CD14-positive monocyte (primary cell): ENCODE results near the gene KRTAP5-3. TPM values are rescaled to one million over a fixed set of nuclear protein-coding genes. Genes with fewer than 3 reads are reported as not detected.

ENCODE experiments used
- DNase-seq, 3 donors: peaks; one replicate each; pipeline ENCODE4 v3.0.0-alpha.2; 2011 to 2022
- H2AFZ ChIP-seq: 2 replicates; pipeline ENCODE4 v1.6.0; 2012; ENCODE audit warnings: mild to moderate bottlenecking, low read depth, low read length, inconsistent platforms; ENCODE audit not compliant: insufficient read depth, poor library complexity, severe bottlenecking
- H3K27ac ChIP-seq, 2 donors: 1 replicate in 1 of 2; 2 replicates in 1 of 2; pipeline ENCODE4 v1.5.1; 2012 to 2013; ENCODE audit warnings: low read length in 2 of 2, control low read depth in 1 of 2, inconsistent platforms in 1 of 2, low read depth in 1 of 2, mild to moderate bottlenecking in 1 of 2
- H3K27me3 ChIP-seq, 2 donors: one replicate each; pipeline versions ENCODE4 v1.6.0 to v1.6.1; 2011 to 2013; ENCODE audit warnings: low read length in 2 of 2; ENCODE audit not compliant: control insufficient read depth in 2 of 2, insufficient read depth in 2 of 2
- H3K36me3 ChIP-seq, 2 donors: replicated peaks in 1 of 2; 1 replicate in 1 of 2; 2 replicates in 1 of 2; pipeline versions ENCODE4 v1.5.1 to v1.6.1; 2012 to 2013; ENCODE audit warnings: low read length in 2 of 2, control low read depth in 1 of 2, inconsistent platforms in 1 of 2, mild to moderate bottlenecking in 1 of 2; ENCODE audit not compliant: insufficient read depth in 2 of 2, control insufficient read depth in 1 of 2
- H3K4me1 ChIP-seq, 2 donors: 1 replicate in 1 of 2; 2 replicates in 1 of 2; pipeline versions ENCODE4 v1.5.1 to v1.6.1; 2012 to 2013; ENCODE audit warnings: low read length in 2 of 2, control low read depth in 1 of 2, inconsistent platforms in 1 of 2, mild to moderate bottlenecking in 1 of 2, moderate library complexity in 1 of 2; ENCODE audit not compliant: insufficient read depth in 2 of 2, control insufficient read depth in 1 of 2
- H3K4me2 ChIP-seq: replicated peaks from 2 replicates; pipeline ENCODE3; 2012; ENCODE audit warnings: low read length, moderate library complexity, mild to moderate bottlenecking; ENCODE audit not compliant: poor library complexity, severe bottlenecking; ENCODE audit errors: extremely low read depth
- H3K4me3 ChIP-seq, 3 experiments: fragments of 200-600 bp in 1 of 3; sonication (generic) in 1 of 3; replicated peaks in 1 of 3; 1 replicate in 2 of 3; 2 replicates in 1 of 3; pipeline ENCODE4 v1.5.1; 2011 to 2013; ENCODE audit warnings: low read length in 3 of 3, mild to moderate bottlenecking in 3 of 3, control low read depth in 2 of 3, low read depth in 2 of 3, inconsistent platforms in 1 of 3, moderate library complexity in 1 of 3
- H3K79me2 ChIP-seq: 2 replicates; pipeline ENCODE4 v1.6.0; 2012; ENCODE audit warnings: mild to moderate bottlenecking, control low read depth, inconsistent platforms, low read length, moderate library complexity; ENCODE audit not compliant: insufficient read depth
- H3K9ac ChIP-seq: 2 replicates; pipeline ENCODE4 v1.6.0; 2017; ENCODE audit warnings: low read length, mild to moderate bottlenecking; ENCODE audit not compliant: insufficient read depth, poor library complexity, severe bottlenecking
- H3K9me3 ChIP-seq, 2 donors: replicated peaks in 1 of 2; 1 replicate in 1 of 2; 2 replicates in 1 of 2; pipeline versions ENCODE4 v1.5.1 to v1.6.1; 2012 to 2013; ENCODE audit warnings: low read length in 2 of 2, control low read depth in 1 of 2; ENCODE audit not compliant: control insufficient read depth in 1 of 2, insufficient read depth in 1 of 2
- H4K20me1 ChIP-seq: 2 replicates; pipeline ENCODE4 v1.6.0; 2012; ENCODE audit warnings: mild to moderate bottlenecking, low read length, control low read depth, moderate library complexity; ENCODE audit not compliant: insufficient read depth
- H3K27ac Mint-ChIP-seq, 7 donors: one replicate each; pipeline ENCODE4 v1.8.0; 2020; ENCODE audit warnings: mild to moderate bottlenecking in 7 of 7, mixed read lengths in 7 of 7, moderate library complexity in 6 of 7, inconsistent platforms in 2 of 7
- H3K27me3 Mint-ChIP-seq, 3 donors: one replicate each; pipeline ENCODE4 v1.8.0; 2021 to 2022; ENCODE audit warnings: low read depth in 3 of 3, mild to moderate bottlenecking in 3 of 3, mixed read lengths in 3 of 3, moderate library complexity in 3 of 3, inconsistent platforms in 1 of 3
- H3K36me3 Mint-ChIP-seq, 2 donors: one replicate each; pipeline ENCODE4 v1.8.0; 2020; ENCODE audit warnings: mixed read lengths in 2 of 2, inconsistent platforms in 1 of 2, mild to moderate bottlenecking in 1 of 2
- H3K4me1 Mint-ChIP-seq: one replicate; pipeline ENCODE4 v1.8.0; 2020; ENCODE audit warnings: mild to moderate bottlenecking, mixed read lengths
- H3K4me3 Mint-ChIP-seq, 2 donors: one replicate each; pipeline ENCODE4 v1.8.0; 2020; ENCODE audit warnings: mild to moderate bottlenecking in 2 of 2, mixed read lengths in 2 of 2, moderate library complexity in 1 of 2
- H3K9me3 Mint-ChIP-seq, 7 donors: one replicate each; pipeline ENCODE4 v1.8.0; 2020 to 2022; ENCODE audit warnings: mixed read lengths in 7 of 7, mild to moderate bottlenecking in 6 of 7, moderate library complexity in 6 of 7, inconsistent platforms in 2 of 7
- WGBS: methylation state at CpG from one replicate; pipeline ENCODE4 v1.1.5; 2013; ENCODE audit warnings: missing lambda C conversion rate; ENCODE audit not compliant: insufficient coverage; 5-methylcytosine and 5-hydroxymethylcytosine counted together
- intact Hi-C, 2 donors: fragments of 100-400 bp; cut with micrococcal nuclease; formaldehyde crosslinking; loops; one replicate each; pipeline versions ENCODE4 v1.15.0 to v1.15.1; 2023
- polyA plus RNA-seq, 3 donors: library from polyadenylated mRNA; depleted of rRNA in 1 of 3; unstranded in 2 of 3; stranded (reverse) in 1 of 3; fragments of 300-500 nt in 2 of 3; fragments of >200 nt in 1 of 3; fragmentation: Illumina TruSeq in 2 of 3; gene quantifications; 1 replicate in 2 of 3; 2 replicates in 1 of 3; pipeline ENCODE4 v1.2.3, GENCODE V29; 2012 to 2021
- TF ChIP-seq, protein P1 (sequence below): fragments of 200-600 bp; IDR thresholded peaks from one replicate; pipeline ENCODE4 v1.8.0; 2022; ENCODE audit warnings: antibody characterized with exemption, mild to moderate bottlenecking

KRTAP5-3 gene
- polyA plus RNA-seq, 3 donors = not detected

DNA sequence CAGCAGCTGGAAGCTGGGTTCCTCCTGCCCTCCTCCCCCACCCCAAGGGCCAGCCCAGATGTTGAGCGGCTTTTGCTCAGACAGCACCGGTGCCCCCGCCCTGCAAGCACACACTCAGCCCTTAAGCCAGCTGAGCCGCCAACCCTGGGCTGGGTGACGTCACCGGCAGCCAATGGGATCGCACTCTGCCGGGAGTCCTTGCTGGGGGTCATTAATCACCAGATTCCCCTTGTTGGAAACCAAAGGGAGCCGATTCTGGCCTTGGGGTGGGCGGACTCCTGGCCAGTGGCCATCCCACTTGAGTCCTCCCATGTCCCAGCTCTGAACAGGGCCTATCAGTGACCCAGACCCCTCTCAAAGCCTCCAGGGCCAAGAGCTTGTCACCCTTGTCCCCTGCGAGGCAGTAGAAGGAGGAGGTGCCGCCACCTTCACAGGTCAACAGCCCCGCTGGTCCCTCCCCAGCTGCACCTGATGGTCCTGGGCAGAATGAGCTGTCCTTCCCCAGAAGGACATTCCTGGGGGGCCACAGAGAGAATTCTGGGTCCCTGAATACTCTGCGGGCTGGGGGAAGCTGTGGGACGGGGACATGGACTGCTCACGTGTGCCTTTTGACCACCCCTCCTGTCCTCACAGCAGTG lies 43.6 kb downstream of the KRTAP5-3 start:
- Histone ChIP-seq H3K79me2 (no peaks in the 10 kb centered on the region), H4K20me1 (no peaks in the 10 kb centered on the region), H3K27me3 (peaks cover 0 to 17% of the 10 kb centered on the region in 2 donors), H3K4me2 (no peak overlapping the region), H3K9me3 (no peaks in the 10 kb centered on the region), H2AFZ (no peak overlapping the region), H3K9ac (no peak overlapping the region), H3K27ac (no peak overlapping the region), H3K4me1 (no peaks in the 10 kb centered on the region), H3K36me3 (no peaks in the 10 kb centered on the region), H3K4me3 (no peak overlapping the region)
- no peaks in the 10 kb centered on the region for H3K4me1 Mint-ChIP-seq
- 40% methylated on average over 14 of the region's 16 CpGs for WGBS
- H3K9me3 Mint-ChIP-seq = peaks cover 0 to 4% (median 0%) of the 10 kb centered on the region in 7 donors
- H3K27ac Mint-ChIP-seq = no peak overlapping the region
- TF ChIP-seq, protein P1, sequence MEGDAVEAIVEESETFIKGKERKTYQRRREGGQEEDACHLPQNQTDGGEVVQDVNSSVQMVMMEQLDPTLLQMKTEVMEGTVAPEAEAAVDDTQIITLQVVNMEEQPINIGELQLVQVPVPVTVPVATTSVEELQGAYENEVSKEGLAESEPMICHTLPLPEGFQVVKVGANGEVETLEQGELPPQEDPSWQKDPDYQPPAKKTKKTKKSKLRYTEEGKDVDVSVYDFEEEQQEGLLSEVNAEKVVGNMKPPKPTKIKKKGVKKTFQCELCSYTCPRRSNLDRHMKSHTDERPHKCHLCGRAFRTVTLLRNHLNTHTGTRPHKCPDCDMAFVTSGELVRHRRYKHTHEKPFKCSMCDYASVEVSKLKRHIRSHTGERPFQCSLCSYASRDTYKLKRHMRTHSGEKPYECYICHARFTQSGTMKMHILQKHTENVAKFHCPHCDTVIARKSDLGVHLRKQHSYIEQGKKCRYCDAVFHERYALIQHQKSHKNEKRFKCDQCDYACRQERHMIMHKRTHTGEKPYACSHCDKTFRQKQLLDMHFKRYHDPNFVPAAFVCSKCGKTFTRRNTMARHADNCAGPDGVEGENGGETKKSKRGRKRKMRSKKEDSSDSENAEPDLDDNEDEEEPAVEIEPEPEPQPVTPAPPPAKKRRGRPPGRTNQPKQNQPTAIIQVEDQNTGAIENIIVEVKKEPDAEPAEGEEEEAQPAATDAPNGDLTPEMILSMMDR = no peak
- no peak overlapping the region for H3K4me3 Mint-ChIP-seq
- no peaks in the 10 kb centered on the region for H3K36me3 Mint-ChIP-seq
- peaks cover 17 to 49% (median 25%) of the 10 kb centered on the region in 3 donors for H3K27me3 Mint-ChIP-seq
- peak in 1 of 3 donors; percentile 46 for DNase-seq
- intact Hi-C loops = no loop called here

GRCh38 chr11:1563697-1564534 lies 44.3 kb downstream of the KRTAP5-3 start:
- H3K27ac Mint-ChIP-seq = no peak overlapping the region

More at GRCh38 chr11:1563697-1564534, 44.3 kb downstream of the KRTAP5-3 start:
- H3K27ac ChIP-seq = no peak overlapping the region
- no peak overlapping the region for H3K9ac ChIP-seq
- no peaks in the 10 kb centered on the region for H3K4me1 ChIP-seq
- 77% methylated on average over 19 of the region's 29 CpGs for WGBS
- H3K79me2 ChIP-seq = no peaks in the 10 kb centered on the region
- Mint-ChIP-seq H3K27me3 (peaks cover 12 to 49% (median 20%) of the 10 kb centered on the region in 3 donors), H3K4me3 (no peak overlapping the region), H3K36me3 (no peaks in the 10 kb centered on the region), H3K4me1 (no peaks in the 10 kb centered on the region), H3K9me3 (peaks cover 0 to under 1% (median 0%) of the 10 kb centered on the region in 7 donors)
- no peak for DNase-seq
- no peaks in the 10 kb centered on the region for H4K20me1 ChIP-seq
- H3K9me3 ChIP-seq = no peaks in the 10 kb centered on the region
- H3K4me3 ChIP-seq = no peak overlapping the region
- intact Hi-C loops = no loop called here
- TF ChIP-seq, protein P1 = no peak
- no peak overlapping the region for H2AFZ ChIP-seq
- no peak overlapping the region for H3K4me2 ChIP-seq
- no peaks in the 10 kb centered on the region for H3K36me3 ChIP-seq
- H3K27me3 ChIP-seq = peaks cover 0 to 11% of the 10 kb centered on the region in 2 donors
